CD4-positive, alpha-beta memory T cell (primary cell): ENCODE results near the gene ARHGAP24. TPM values are rescaled to one million over a fixed set of nuclear protein-coding genes. Genes with fewer than 3 reads are reported as not detected.

ENCODE experiments used
- CTCF ChIA-PET: fragments of 350-600 bp; sonication (Branson Sonifier 250); formaldehyde crosslinking; loops from one replicate; lab custom pipeline; 2021; ENCODE audit warnings: inconsistent platforms; ENCODE audit not compliant: partially characterized antibody; lab: Charles Lee
- POLR2A ChIA-PET: fragments of 350-600 bp; sonication (Branson Sonifier 250); formaldehyde crosslinking; loops from one replicate; lab custom pipeline; 2021; ENCODE audit not compliant: partially characterized antibody; lab: Charles Lee
- DNase-seq, 5 donors: peaks; one replicate each; pipeline versions ENCODE4 v3.0.0 to v3.0.0-alpha.2; 2020 to 2022; ENCODE audit warnings: mixed read lengths in 1 of 5
- H3K27ac ChIP-seq: one replicate; pipeline ENCODE4 v1.7.0; 2013; ENCODE audit warnings: low read depth, low read length
- H3K27me3 ChIP-seq: 2 replicates; pipeline ENCODE4 v1.7.0; 2013; ENCODE audit warnings: mild to moderate bottlenecking, low read length, moderate library complexity; ENCODE audit not compliant: insufficient read depth
- H3K36me3 ChIP-seq: 2 replicates; pipeline ENCODE4 v1.7.0; 2013; ENCODE audit warnings: mild to moderate bottlenecking, low read length, moderate library complexity; ENCODE audit not compliant: insufficient read depth
- H3K4me1 ChIP-seq: 2 replicates; pipeline ENCODE4 v1.7.0; 2013; ENCODE audit warnings: mild to moderate bottlenecking, low read length, moderate library complexity; ENCODE audit not compliant: insufficient read depth
- H3K4me3 ChIP-seq, 2 donors: one replicate each; pipeline ENCODE4 v1.7.0; 2013; ENCODE audit warnings: low read length in 2 of 2, mild to moderate bottlenecking in 1 of 2
- H3K9me3 ChIP-seq, 2 donors: one replicate each; pipeline ENCODE4 v1.7.0; 2013; ENCODE audit warnings: low read length in 2 of 2, control low read depth in 1 of 2; ENCODE audit not compliant: control insufficient read depth in 1 of 2
- H3K27ac Mint-ChIP-seq, 7 donors: one replicate each; pipeline ENCODE4 v1.8.0; 2020 to 2021; ENCODE audit warnings: mixed read lengths in 7 of 7, mild to moderate bottlenecking in 6 of 7, inconsistent platforms in 3 of 7, moderate library complexity in 3 of 7
- H3K27me3 Mint-ChIP-seq, 2 donors: one replicate each; pipeline ENCODE4 v1.8.0; 2020 to 2021; ENCODE audit warnings: mixed read lengths in 2 of 2
- H3K36me3 Mint-ChIP-seq, 2 donors: one replicate each; pipeline ENCODE4 v1.8.0; 2020 to 2021; ENCODE audit warnings: mixed read lengths in 2 of 2, inconsistent platforms in 1 of 2, mild to moderate bottlenecking in 1 of 2
- H3K4me1 Mint-ChIP-seq, 4 donors: one replicate each; pipeline ENCODE4 v1.8.0; 2020 to 2021; ENCODE audit warnings: mixed read lengths in 4 of 4, mild to moderate bottlenecking in 1 of 4
- H3K4me3 Mint-ChIP-seq, 8 donors: one replicate each; pipeline ENCODE4 v1.8.0; 2020 to 2021; ENCODE audit warnings: mixed read lengths in 8 of 8, mild to moderate bottlenecking in 7 of 8, moderate library complexity in 6 of 8, inconsistent platforms in 3 of 8
- H3K9me3 Mint-ChIP-seq, 8 donors: one replicate each; pipeline ENCODE4 v1.8.0; 2020 to 2021; ENCODE audit warnings: mixed read lengths in 8 of 8, mild to moderate bottlenecking in 5 of 8, inconsistent platforms in 3 of 8, moderate library complexity in 1 of 8
- intact Hi-C: fragments of 100-400 bp; cut with micrococcal nuclease; formaldehyde crosslinking; loops from one replicate; pipeline ENCODE4 v1.15.1; 2023
- polyA plus RNA-seq, 2 donors: library from polyadenylated mRNA; unstranded; fragments of 300-500 nt; fragmentation: Illumina TruSeq; gene quantifications; one replicate each; pipeline ENCODE4 v1.2.3, GENCODE V29; 2021
- total RNA-seq, 2 experiments: library from RNA; stranded (reverse); gene quantifications; one replicate each; pipeline ENCODE4 v1.2.3, GENCODE V29; 2021

Gene ARHGAP24
- total and polyA plus RNA-seq, 4 experiments from 2014 or later: 0.30 TPM; not detected in 3

DNA sequence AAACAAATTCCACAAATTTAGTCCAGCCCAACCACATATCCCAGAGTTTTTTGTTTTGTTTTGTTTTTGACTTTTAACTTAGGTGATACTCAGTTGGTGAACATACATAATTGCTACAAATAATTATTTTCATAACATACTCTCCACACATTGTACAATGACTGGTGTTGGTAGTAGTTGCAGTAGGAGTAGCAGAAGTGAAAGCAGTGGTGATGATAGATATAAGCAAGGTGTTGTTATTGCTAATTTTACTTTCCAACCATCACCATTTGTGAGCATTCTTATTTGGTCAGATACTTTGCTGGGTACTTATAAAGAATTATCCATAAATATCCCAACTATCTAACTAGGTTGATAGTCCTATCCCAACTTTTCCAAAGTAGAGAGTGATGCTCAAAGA lies 47.3 kb downstream of the ARHGAP24 start:
- Histone ChIP-seq H3K27ac (no peak overlapping the region), H3K36me3 (no peaks in the 10 kb centered on the region), H3K4me1 (no peaks in the 10 kb centered on the region), H3K4me3 (no peak overlapping the region), H3K9me3 (no peaks in the 10 kb centered on the region), H3K27me3 (no peaks in the 10 kb centered on the region)
- H3K4me1 Mint-ChIP-seq: no peaks in the 10 kb centered on the region
- ChIA-PET POLR2A (no interaction called here), CTCF (no interaction called here)
- no peaks in the 10 kb centered on the region for H3K36me3 Mint-ChIP-seq
- H3K4me3 Mint-ChIP-seq: no peak overlapping the region
- intact Hi-C loops: no loop called here
- DNase-seq: no peak
- peaks cover 0 to 2% (median 0%) of the 10 kb centered on the region in 8 donors for H3K9me3 Mint-ChIP-seq
- no peak overlapping the region for H3K27ac Mint-ChIP-seq
- no peaks in the 10 kb centered on the region for H3K27me3 Mint-ChIP-seq

DNA sequence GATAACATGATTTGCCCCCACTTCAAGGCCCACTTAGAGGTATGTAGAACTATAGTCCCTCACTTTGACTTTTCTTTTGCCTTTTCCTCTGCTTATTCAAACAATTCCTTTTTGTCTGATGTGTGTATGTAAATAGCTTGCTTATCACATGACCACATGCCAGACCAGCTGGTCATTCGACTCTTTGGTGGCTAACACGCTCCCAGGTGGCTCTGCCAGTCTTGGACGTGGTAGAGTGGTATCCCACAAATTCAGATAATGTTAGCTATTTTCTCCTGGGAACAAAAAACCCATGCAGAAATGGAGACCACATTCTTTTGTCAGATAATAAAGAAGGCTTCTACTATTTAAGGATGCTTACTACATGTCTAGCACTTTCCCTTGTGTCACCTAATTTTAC lies 47.9 kb downstream of the ARHGAP24 start:
- H3K27me3 ChIP-seq: no peaks in the 10 kb centered on the region
- H3K4me1 ChIP-seq: no peaks in the 10 kb centered on the region
- intact Hi-C loops: no loop called here
- H3K36me3 ChIP-seq: no peaks in the 10 kb centered on the region
- no peaks in the 10 kb centered on the region for H3K9me3 ChIP-seq
- H3K27ac ChIP-seq: no peak overlapping the region
- CTCF ChIA-PET: no interaction called here
- Mint-ChIP-seq H3K9me3 (peaks cover 0 to 2% (median under 1%) of the 10 kb centered on the region in 8 donors), H3K4me3 (no peak overlapping the region), H3K27ac (no peak overlapping the region), H3K4me1 (no peaks in the 10 kb centered on the region), H3K27me3 (no peaks in the 10 kb centered on the region), H3K36me3 (no peaks in the 10 kb centered on the region)
- H3K4me3 ChIP-seq: no peak overlapping the region
- POLR2A ChIA-PET: no interaction called here
- DNase-seq: no peak

DNA sequence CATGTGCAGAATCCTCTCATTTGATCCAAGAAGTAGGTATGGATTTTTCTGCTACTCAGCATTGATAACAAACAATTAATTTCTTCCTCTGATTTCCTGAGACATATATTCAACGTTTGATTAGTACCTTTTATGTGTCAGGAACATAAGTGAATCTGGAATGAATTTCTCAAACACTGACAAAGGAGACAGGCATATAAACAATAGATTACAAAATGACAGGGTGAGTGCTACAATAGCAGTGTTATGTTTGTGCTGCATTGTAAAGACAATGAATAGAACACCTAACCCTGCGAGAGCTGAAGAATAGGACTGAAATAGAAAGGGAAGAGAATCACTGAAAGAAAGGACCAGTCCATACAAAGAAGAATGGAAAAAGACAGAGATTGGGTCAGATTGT lies 52.9 kb downstream of the ARHGAP24 start:
- no peaks in the 10 kb centered on the region for H3K27me3 Mint-ChIP-seq
- peaks cover 0 to 2% (median 0%) of the 10 kb centered on the region in 8 donors for H3K9me3 Mint-ChIP-seq
- H3K36me3 ChIP-seq: no peaks in the 10 kb centered on the region
- H3K4me3 ChIP-seq: no peak overlapping the region
- H3K9me3 ChIP-seq: no peaks in the 10 kb centered on the region
- H3K27ac ChIP-seq: no peak overlapping the region
- no peak overlapping the region for H3K4me3 Mint-ChIP-seq
- no peak overlapping the region for H3K27ac Mint-ChIP-seq
- no peaks in the 10 kb centered on the region for H3K4me1 ChIP-seq
- POLR2A ChIA-PET: no interaction called here
- H3K27me3 ChIP-seq: no peaks in the 10 kb centered on the region
- no peak for DNase-seq
- no peaks in the 10 kb centered on the region for H3K36me3 Mint-ChIP-seq
- H3K4me1 Mint-ChIP-seq: no peaks in the 10 kb centered on the region
- CTCF ChIA-PET: no interaction called here
- intact Hi-C loops: no loop called here

GRCh38 chr4:85531560-85532341 lies 56.8 kb downstream of the ARHGAP24 start:
- Mint-ChIP-seq H3K27ac (no peak overlapping the region), H3K36me3 (no peaks in the 10 kb centered on the region)
- CTCF ChIA-PET: no interaction called here

GRCh38 chr4:85534120-85534519 lies 59.2 kb downstream of the ARHGAP24 start:
- ChIA-PET CTCF (no interaction called here), POLR2A (no interaction called here)
- Mint-ChIP-seq H3K27me3 (no peaks in the 10 kb centered on the region), H3K27ac (no peak overlapping the region), H3K4me3 (no peak overlapping the region), H3K4me1 (no peaks in the 10 kb centered on the region), H3K9me3 (peaks cover 0 to 2% (median 0%) of the 10 kb centered on the region in 8 donors), H3K36me3 (no peaks in the 10 kb centered on the region)
- no peak overlapping the region for H3K27ac ChIP-seq
- DNase-seq: no peak
- intact Hi-C loops: no loop called here
- H3K4me1 ChIP-seq: no peaks in the 10 kb centered on the region
- no peak overlapping the region for H3K4me3 ChIP-seq
- no peaks in the 10 kb centered on the region for H3K9me3 ChIP-seq
- no peaks in the 10 kb centered on the region for H3K27me3 ChIP-seq
- no peaks in the 10 kb centered on the region for H3K36me3 ChIP-seq

More at GRCh38 chr4:85531560-85532341, 56.8 kb downstream of the ARHGAP24 start:
- H3K9me3 ChIP-seq: no peaks in the 10 kb centered on the region
- no peaks in the 10 kb centered on the region for H3K4me1 ChIP-seq
- no peak for DNase-seq
- POLR2A ChIA-PET: no interaction called here
- no peak overlapping the region for H3K27ac ChIP-seq
- H3K27me3 ChIP-seq: no peaks in the 10 kb centered on the region
- intact Hi-C loops: no loop called here
- H3K36me3 ChIP-seq: no peaks in the 10 kb centered on the region
- Mint-ChIP-seq H3K9me3 (peaks cover 0 to 2% (median 0%) of the 10 kb centered on the region in 8 donors), H3K27me3 (no peaks in the 10 kb centered on the region), H3K4me1 (no peaks in the 10 kb centered on the region), H3K4me3 (no peak overlapping the region)
- no peak overlapping the region for H3K4me3 ChIP-seq

GRCh38 chr4:85543832-85544231 lies 68.9 kb downstream of the ARHGAP24 start:
- Mint-ChIP-seq H3K4me3 (no peak overlapping the region), H3K36me3 (no peaks in the 10 kb centered on the region), H3K4me1 (no peaks in the 10 kb centered on the region), H3K9me3 (peaks cover 0 to 3% (median 0%) of the 10 kb centered on the region in 8 donors), H3K27ac (no peak overlapping the region), H3K27me3 (no peaks in the 10 kb centered on the region)
- Histone ChIP-seq H3K9me3 (no peaks in the 10 kb centered on the region), H3K4me3 (no peak overlapping the region), H3K27me3 (no peaks in the 10 kb centered on the region), H3K27ac (no peak overlapping the region), H3K36me3 (no peaks in the 10 kb centered on the region), H3K4me1 (no peaks in the 10 kb centered on the region)
- ChIA-PET POLR2A (no interaction called here), CTCF (no interaction called here)
- intact Hi-C loops: no loop called here
- no peak for DNase-seq

- Histone ChIP-seq H3K4me1 (no peaks in the 10 kb centered on the region), H3K36me3 (no peaks in the 10 kb centered on the region), H3K9me3 (no peaks in the 10 kb centered on the region), H3K27me3 (no peaks in the 10 kb centered on the region), H3K4me3 (no peak overlapping the region), H3K27ac (no peak overlapping the region)
- ChIA-PET CTCF (no interaction called here), POLR2A (no interaction called here)
- no peaks in the 10 kb centered on the region for H3K36me3 Mint-ChIP-seq
- DNase-seq: no peak
- H3K4me3 Mint-ChIP-seq: no peak overlapping the region
- no peak overlapping the region for H3K27ac Mint-ChIP-seq
- intact Hi-C loops: no loop called here
- peaks cover 0 to 3% (median 1%) of the 10 kb centered on the region in 8 donors for H3K9me3 Mint-ChIP-seq
- no peaks in the 10 kb centered on the region for H3K4me1 Mint-ChIP-seq
- H3K27me3 Mint-ChIP-seq: no peaks in the 10 kb centered on the region
Measured at GRCh38 chr4:85544751-85545150, 69.8 kb downstream of the ARHGAP24 start.
